ENCODE data around the gene MYADM.

The MYADM gene

GRCh38 chr19:53885036-53885435 is 17.4 kb downstream of the MYADM start:
- Histone ChIP-seq H3K9me3 (ENCODE audit: control insufficient read depth, insufficient read depth, low read depth, low read length) (no peaks in the 10 kb centered on the region), H3K4me3 (ENCODE audit: low read depth, low read length) (no peak overlapping the region), H3K36me3 (ENCODE audit: control insufficient read depth in 2 of 2, insufficient read depth in 1 of 2, low read length in 2 of 2) (no peaks in the 10 kb centered on the region), H3K27ac (ENCODE audit: extremely low read depth, low read depth, low read length) (no peak overlapping the region), H3K4me1 (ENCODE audit: control insufficient read depth, insufficient read depth, low read length) (peaks cover 7% of the 10 kb centered on the region)
- ChIA-PET POLR2A (interaction anchor here (1.3 kb wide), 1 partner anchor 18 kb away, joined by 4 read pairs; the partner anchor contains the start of gene MYADM), CTCF (interaction anchor here (0.7 kb wide), 1 partner anchor 92 kb away, joined by 3 read pairs; no protein-coding TSS in a partner anchor)
- TF ChIP-seq ZNF335 (tag by site-specific recombination; conservative IDR thresholded peaks at IDR 0.05) (no peak), ZBTB26 (tag by site-specific recombination; optimal IDR thresholded peaks at IDR 0.05) (no peak), SP2 (tag by site-specific recombination; IDR thresholded peaks at IDR 0.05) (no peak), ZNF292 (tag by site-specific recombination; IDR thresholded peaks at IDR 0.05; ENCODE audit: borderline replicate concordance, low read depth) (no peak), GLIS2 (tag by site-specific recombination; IDR thresholded peaks at IDR 0.05) (no peak), HOXA7 (CRISPR knock-in tag; IDR thresholded peaks at IDR 0.05; ENCODE audit: borderline replicate concordance) (no peak), ZNF416 (tag by site-specific recombination; IDR thresholded peaks at IDR 0.05) (no peak), ZNF707 (tag by site-specific recombination; IDR thresholded peaks at IDR 0.05) (no peak), ZBTB44 (tag by site-specific recombination; IDR thresholded peaks at IDR 0.05) (no peak), ZNF571 (tag by site-specific recombination; IDR thresholded peaks at IDR 0.05) (no peak), ZNF785 (tag by site-specific recombination; IDR thresholded peaks at IDR 0.05) (no peak), CTCF (tag by site-specific recombination; IDR thresholded peaks at IDR 0.05) (no peak), ZNF600 (tag by site-specific recombination; IDR thresholded peaks at IDR 0.05) (no peak), ZNF791 (tag by site-specific recombination; IDR thresholded peaks at IDR 0.05) (no peak), ZNF555 (tag by site-specific recombination; conservative IDR thresholded peaks at IDR 0.05) (no peak), ZNF24 (tag by site-specific recombination; IDR thresholded peaks at IDR 0.05) (no peak), ZNF837 (tag by site-specific recombination; IDR thresholded peaks at IDR 0.05) (no peak), ATF2 (tag by site-specific recombination; IDR thresholded peaks at IDR 0.05; ENCODE audit: low read depth) (no peak)

GRCh38 chr19:53892301-53892980 is 24.8 kb downstream of the MYADM start:
- TF ChIP-seq ELK4 (IDR thresholded peaks at IDR 0.05; ENCODE audit: borderline replicate concordance, low read depth, low read length) (no peak), ZSCAN4 (tag by site-specific recombination; IDR thresholded peaks at IDR 0.05) (peak; percentile 91), ZNF530 (tag by site-specific recombination; IDR thresholded peaks at IDR 0.05; ENCODE audit: low read depth) (no peak), ZNF121 (tag by site-specific recombination; IDR thresholded peaks at IDR 0.05) (no peak), ZFP41 (tag by site-specific recombination; IDR thresholded peaks at IDR 0.05; ENCODE audit: borderline replicate concordance) (no peak), ZNF146 (tag by site-specific recombination; IDR thresholded peaks at IDR 0.05) (no peak), PRDM1 (tag by site-specific recombination; IDR thresholded peaks at IDR 0.05) (peak; percentile 63), ZNF366 (tag by site-specific recombination; conservative IDR thresholded peaks at IDR 0.05) (peak; percentile 44; the same call in 1 of the 2 replicates), ZNF555 (tag by site-specific recombination; conservative IDR thresholded peaks at IDR 0.05) (no peak)
- H3K4me3 ChIP-seq (ENCODE audit: low read depth, low read length): no peak overlapping the region
- H3K36me3 ChIP-seq (ENCODE audit: control insufficient read depth in 2 of 2, insufficient read depth in 1 of 2, low read length in 2 of 2): no peaks in the 10 kb centered on the region
- no peak overlapping the region for H3K27ac ChIP-seq (ENCODE audit: extremely low read depth, low read depth, low read length)
- ChIA-PET POLR2A (interaction anchor here (0.6 to 0.8 kb wide), 2 partner anchors 88 to 733 kb away, joined by 4 to 7 read pairs; partner anchors contain the start of gene ZNF347), CTCF (no interaction called here)
- peaks cover 2% of the 10 kb centered on the region; the same call in 1 of the 2 replicates for H3K4me1 ChIP-seq (ENCODE audit: control insufficient read depth, insufficient read depth, low read length)
- no peaks in the 10 kb centered on the region for H3K9me3 ChIP-seq (ENCODE audit: control insufficient read depth, insufficient read depth, low read depth, low read length)
